Measurements from ENCODE around the gene FAR2. TPM values are rescaled to one million over a fixed set of nuclear protein-coding genes. Genes with fewer than 3 reads are reported as not detected.
A peak's percentile ranks its signal among the peaks of the same experiment; 100 is the strongest.

The FAR2 gene
- 15.9 and 34.3 TPM in 2 replicates for total RNA-seq (ENCODE audit: low replicate concordance)
- long read RNA-seq, transcript FAR2-202 (12 exons, 3,616 nt) = major isoform, 84 of 122 reads
- long read RNA-seq, partial matches to known transcripts = 4 of 122 reads
- long read RNA-seq, other reads (novel, unspliced or antisense) = 32 of 122 reads

DNA sequence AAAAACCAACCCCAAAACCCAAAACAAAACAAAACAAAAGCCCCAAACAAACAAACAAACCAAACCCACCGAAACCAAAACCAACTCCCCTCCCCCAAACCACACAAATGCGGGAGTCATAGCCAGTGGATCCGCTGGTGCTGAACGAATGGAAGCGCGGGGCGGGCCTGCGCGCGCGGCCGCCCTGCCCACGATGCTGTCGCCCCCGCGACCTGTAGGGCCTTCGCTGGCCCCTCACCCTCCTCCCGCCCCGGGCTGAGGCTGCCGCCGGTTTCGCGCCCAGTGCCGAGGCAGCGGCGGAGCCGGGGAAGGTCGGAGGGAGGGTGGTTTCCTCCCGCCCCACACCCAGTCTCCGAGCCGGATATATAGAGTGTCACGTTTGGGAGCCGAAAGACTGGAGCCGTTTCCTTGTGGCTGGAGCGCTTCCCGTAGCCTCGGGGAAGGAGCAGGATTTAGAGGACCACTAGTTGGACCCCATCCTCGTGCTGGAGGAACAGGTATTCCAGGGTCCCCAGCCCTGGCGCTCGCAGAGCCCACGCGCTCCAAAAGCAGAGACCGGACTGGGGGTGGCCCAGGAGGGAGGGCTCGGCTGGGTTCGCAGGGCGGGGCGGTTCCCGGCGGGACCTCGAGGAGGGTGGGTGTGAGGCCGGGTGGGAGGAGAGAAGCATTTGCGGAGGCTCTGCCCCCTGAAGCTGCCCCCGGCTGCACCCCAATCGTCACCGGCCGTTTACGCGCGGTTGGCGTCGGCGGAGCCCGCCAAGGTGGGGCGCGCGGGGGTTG is at the start of gene FAR2:
TSS of gene FAR2 (plus strand) at position 368 of the 780 bp plus-strand sequence. CDS start 121,172 bp downstream, outside the sequence.
- H3K4me3 Mint-ChIP-seq = peak within 1 kb of the TSS; percentile 94
- H3K27ac Mint-ChIP-seq = peak within 1 kb of the TSS; percentile 95
- DNase-seq (ENCODE audit: extremely low spot score, unreplicated experiment) = peak; percentile 76
- peaks cover 4% of the 10 kb centered on the region for H3K9me3 Mint-ChIP-seq
- TF ChIP-seq, protein P1, sequence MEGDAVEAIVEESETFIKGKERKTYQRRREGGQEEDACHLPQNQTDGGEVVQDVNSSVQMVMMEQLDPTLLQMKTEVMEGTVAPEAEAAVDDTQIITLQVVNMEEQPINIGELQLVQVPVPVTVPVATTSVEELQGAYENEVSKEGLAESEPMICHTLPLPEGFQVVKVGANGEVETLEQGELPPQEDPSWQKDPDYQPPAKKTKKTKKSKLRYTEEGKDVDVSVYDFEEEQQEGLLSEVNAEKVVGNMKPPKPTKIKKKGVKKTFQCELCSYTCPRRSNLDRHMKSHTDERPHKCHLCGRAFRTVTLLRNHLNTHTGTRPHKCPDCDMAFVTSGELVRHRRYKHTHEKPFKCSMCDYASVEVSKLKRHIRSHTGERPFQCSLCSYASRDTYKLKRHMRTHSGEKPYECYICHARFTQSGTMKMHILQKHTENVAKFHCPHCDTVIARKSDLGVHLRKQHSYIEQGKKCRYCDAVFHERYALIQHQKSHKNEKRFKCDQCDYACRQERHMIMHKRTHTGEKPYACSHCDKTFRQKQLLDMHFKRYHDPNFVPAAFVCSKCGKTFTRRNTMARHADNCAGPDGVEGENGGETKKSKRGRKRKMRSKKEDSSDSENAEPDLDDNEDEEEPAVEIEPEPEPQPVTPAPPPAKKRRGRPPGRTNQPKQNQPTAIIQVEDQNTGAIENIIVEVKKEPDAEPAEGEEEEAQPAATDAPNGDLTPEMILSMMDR (conservative IDR thresholded peaks at IDR 0.05) = no peak
- H3K27me3 Mint-ChIP-seq = peaks cover 35% of the 10 kb centered on the region
- H3K4me1 Mint-ChIP-seq (ENCODE audit: unreplicated experiment) = peaks cover 6% of the 10 kb centered on the region
- peaks cover 4% of the 10 kb centered on the region for H3K36me3 Mint-ChIP-seq

DNA sequence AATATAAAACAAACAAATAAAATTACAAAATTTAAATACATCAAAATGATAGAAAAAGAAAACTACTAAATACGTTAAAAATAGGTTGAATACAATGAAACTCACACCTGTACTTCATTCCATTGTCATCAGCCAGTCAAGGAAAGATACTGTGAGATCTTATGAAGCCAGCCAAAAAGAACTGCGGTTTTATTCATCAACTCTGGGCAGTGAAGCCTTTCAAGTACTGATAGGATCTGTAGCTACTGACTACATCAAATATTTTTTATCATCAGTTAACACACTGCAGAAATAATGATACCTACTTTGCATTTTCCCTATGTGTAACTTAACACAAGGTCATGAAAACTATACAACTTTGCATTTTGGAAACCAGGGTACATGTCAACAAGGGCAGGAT is 46.3 kb upstream of the FAR2 start:
- TF ChIP-seq, protein P1 (conservative IDR thresholded peaks at IDR 0.05) = no peak
- peaks cover 4% of the 10 kb centered on the region for H3K27me3 Mint-ChIP-seq

DNA sequence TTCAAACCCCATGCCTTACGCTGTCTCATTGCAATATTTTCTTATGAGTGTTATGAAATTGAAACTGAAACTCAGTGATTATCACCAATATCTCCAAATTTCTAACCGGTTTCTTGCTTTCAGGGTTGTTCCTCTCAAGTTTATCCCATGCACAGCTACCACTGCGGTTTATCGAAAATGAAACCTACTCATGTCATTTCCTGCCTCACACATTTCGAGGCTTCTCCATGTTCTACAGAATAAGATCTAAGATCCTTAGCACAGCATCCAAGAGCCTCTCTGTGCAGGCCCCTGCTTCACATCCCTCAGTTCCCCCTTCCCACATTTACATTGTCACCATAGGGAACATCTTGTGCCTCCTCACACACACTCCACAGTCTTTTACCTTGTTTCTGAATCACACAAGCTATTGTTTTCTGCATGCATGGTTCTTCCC is 45.5 kb upstream of the FAR2 start:
- Mint-ChIP-seq H3K36me3 (peaks cover 4% of the 10 kb centered on the region), H3K4me3 (no peak overlapping the region), H3K9me3 (peaks cover 7% of the 10 kb centered on the region), H3K27ac (no peak overlapping the region), H3K4me1 (ENCODE audit: unreplicated experiment) (no peaks in the 10 kb centered on the region), H3K27me3 (peaks cover 4% of the 10 kb centered on the region)
- TF ChIP-seq, protein P1 (conservative IDR thresholded peaks at IDR 0.05) = no peak
- no peak for DNase-seq (ENCODE audit: extremely low spot score, unreplicated experiment)

More for the DNA sequence above, 46.3 kb upstream of the FAR2 start:
- H3K9me3 Mint-ChIP-seq = peaks cover 7% of the 10 kb centered on the region
- H3K4me3 Mint-ChIP-seq = no peak overlapping the region
- H3K36me3 Mint-ChIP-seq = peaks cover 4% of the 10 kb centered on the region
- H3K27ac Mint-ChIP-seq = no peak overlapping the region
- no peaks in the 10 kb centered on the region for H3K4me1 Mint-ChIP-seq (ENCODE audit: unreplicated experiment)
- DNase-seq (ENCODE audit: extremely low spot score, unreplicated experiment) = no peak

DNA sequence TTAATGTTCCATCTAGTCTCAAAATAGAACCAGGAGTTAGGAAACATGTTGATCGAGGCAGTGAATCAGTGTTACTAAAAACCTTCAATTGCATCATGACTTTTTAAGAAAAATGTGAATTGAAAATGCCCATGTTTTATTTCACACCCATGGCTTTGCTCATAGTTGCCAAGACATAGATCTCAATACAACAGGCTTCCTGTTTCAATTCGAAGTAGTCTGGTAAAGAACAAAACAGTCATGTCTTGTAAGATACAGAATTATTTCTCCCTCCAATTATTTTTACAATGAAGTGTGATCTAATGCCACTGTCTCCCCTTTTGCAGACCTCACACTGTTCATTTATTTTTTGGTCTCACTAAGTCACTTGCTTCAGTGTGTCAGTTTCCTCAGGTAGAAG is 44.6 kb upstream of the FAR2 start:
- no peak overlapping the region for H3K27ac Mint-ChIP-seq
- peaks cover 4% of the 10 kb centered on the region for H3K9me3 Mint-ChIP-seq
- TF ChIP-seq, protein P1 (conservative IDR thresholded peaks at IDR 0.05) = no peak
- DNase-seq (ENCODE audit: extremely low spot score, unreplicated experiment) = no peak
- no peaks in the 10 kb centered on the region for H3K36me3 Mint-ChIP-seq
- peaks cover 4% of the 10 kb centered on the region for H3K27me3 Mint-ChIP-seq
- no peaks in the 10 kb centered on the region for H3K4me1 Mint-ChIP-seq (ENCODE audit: unreplicated experiment)
- no peak overlapping the region for H3K4me3 Mint-ChIP-seq

DNA sequence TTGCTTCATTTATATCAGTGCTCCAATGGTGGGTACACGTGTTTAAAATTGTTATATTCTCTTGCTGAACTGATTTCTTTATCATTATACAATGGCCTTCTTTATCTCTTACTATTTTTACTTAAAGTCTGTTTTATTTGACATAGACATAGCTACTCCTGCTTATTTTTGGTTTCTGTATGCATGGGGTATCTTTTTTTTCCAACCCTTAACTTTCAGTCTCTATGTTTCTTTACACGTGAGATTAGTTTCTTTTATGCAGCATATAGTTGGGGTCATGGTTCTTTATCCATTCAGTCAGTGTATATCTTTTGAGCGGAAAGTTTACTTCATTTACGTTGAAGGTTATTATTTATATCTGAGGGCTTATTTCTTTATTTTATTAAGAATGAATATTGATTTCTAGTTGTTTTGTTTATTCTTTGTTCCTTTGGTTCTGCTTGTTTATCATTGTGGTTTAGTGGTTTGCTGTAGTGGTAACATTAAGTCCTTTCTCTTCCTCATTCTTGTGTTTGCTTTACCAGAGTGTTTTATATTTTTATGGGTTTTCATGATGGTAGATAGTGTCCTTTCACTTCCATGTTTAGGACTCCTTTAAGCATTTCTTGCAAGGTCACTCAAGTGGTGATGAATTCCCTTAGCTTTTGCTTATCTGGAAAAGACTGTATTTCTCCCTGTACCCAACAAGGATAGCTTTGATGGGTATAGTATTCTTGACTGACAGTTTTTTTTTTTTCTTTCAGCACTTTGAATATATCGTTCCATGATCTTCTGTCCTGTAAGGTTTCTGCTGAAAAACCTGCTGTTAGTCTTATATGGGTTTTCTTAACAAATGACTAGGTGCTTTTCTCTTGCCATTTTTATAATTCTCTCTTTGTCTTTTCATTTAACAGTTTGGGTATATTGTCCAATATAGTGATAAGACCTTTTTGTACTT is 38.3 kb upstream of the FAR2 start:
- H3K9me3 Mint-ChIP-seq = peaks cover 13% of the 10 kb centered on the region
- no peak overlapping the region for H3K4me3 Mint-ChIP-seq
- no peaks in the 10 kb centered on the region for H3K27me3 Mint-ChIP-seq
- TF ChIP-seq, protein P1 (conservative IDR thresholded peaks at IDR 0.05) = no peak
- peaks cover 6% of the 10 kb centered on the region for H3K36me3 Mint-ChIP-seq
- no peaks in the 10 kb centered on the region for H3K4me1 Mint-ChIP-seq (ENCODE audit: unreplicated experiment)
- no peak overlapping the region for H3K27ac Mint-ChIP-seq
- DNase-seq (ENCODE audit: extremely low spot score, unreplicated experiment) = no peak

All from type B pancreatic cell (in vitro differentiated cells).